Fibroblast of pulmonary artery (primary cell): Measurements from ENCODE around the gene SETDB1.

Experiments used
- DNase-seq: peaks from one replicate; pipeline ENCODE4 v3.0.0-alpha.2; 2010; ENCODE audit warnings: low read depth
- H3K4me3 ChIP-seq: replicated peaks from 2 replicates; pipeline ENCODE4 v1.5.1; 2011; ENCODE audit warnings: low read depth, mild to moderate bottlenecking, control low read depth, low read length, moderate library complexity
- TF ChIP-seq, protein P1 (sequence below): IDR thresholded peaks from 2 replicates; pipeline ENCODE4 v1.5.1; 2011; ENCODE audit warnings: mild to moderate bottlenecking, control low read depth, low read length, inconsistent platforms; ENCODE audit errors: missing control alignments

The SETDB1 gene

DNA sequence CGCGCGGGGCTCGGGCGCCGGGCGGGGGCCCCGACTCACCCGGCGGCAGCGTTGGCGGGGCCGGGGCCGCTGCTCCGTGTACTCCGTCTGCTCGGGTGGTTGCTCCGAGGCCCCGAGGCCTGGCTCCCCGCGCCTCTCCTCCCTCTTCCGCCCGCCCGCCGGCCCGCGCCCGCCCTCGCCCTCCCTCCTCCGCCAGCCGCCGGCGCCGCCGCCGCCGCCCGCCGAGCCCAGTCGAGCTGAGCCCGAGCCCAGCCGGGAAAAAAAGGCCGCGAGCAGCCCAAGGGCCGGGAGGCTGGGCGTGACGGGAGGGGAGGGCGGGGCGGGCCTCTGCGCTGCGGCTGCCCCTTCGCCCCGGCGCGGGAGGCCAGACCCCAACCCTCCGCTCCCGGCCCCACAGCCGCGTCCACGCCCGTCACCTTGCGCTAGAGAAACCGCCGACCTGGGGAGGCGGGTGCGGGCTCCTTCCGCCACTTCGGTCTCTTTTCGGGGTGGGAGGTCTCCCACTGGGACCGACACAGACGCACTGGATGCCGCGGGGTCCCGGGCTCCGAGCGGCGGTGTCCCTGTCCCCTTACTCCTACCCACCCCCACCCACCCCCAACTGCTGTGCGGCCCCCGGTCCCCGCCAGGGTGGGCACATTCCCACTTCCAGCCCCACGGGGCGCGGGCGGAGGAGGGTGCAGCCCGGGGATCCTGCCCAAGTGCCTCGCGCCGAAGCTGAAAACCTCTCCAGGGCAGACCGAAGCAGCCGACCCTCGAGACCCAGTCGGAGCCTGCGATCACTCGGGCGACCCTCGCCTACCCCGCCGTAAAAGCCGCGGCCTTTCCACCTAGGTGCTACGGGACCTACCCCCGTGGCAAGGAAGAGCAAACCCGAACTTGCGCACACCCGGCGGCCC lies 48.7 kb downstream of the SETDB1 start, which contains the start of gene CERS2:
TSS of gene CERS2 (minus strand) at position 256 of the 899 bp plus-strand sequence. CDS start 5,745 bp downstream, outside the sequence.
- H3K4me3 ChIP-seq, result peak within 1 kb of the TSS; percentile 83
- DNase-seq, result peak; percentile 74
- TF ChIP-seq, protein P1, sequence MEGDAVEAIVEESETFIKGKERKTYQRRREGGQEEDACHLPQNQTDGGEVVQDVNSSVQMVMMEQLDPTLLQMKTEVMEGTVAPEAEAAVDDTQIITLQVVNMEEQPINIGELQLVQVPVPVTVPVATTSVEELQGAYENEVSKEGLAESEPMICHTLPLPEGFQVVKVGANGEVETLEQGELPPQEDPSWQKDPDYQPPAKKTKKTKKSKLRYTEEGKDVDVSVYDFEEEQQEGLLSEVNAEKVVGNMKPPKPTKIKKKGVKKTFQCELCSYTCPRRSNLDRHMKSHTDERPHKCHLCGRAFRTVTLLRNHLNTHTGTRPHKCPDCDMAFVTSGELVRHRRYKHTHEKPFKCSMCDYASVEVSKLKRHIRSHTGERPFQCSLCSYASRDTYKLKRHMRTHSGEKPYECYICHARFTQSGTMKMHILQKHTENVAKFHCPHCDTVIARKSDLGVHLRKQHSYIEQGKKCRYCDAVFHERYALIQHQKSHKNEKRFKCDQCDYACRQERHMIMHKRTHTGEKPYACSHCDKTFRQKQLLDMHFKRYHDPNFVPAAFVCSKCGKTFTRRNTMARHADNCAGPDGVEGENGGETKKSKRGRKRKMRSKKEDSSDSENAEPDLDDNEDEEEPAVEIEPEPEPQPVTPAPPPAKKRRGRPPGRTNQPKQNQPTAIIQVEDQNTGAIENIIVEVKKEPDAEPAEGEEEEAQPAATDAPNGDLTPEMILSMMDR, result no peak

DNA sequence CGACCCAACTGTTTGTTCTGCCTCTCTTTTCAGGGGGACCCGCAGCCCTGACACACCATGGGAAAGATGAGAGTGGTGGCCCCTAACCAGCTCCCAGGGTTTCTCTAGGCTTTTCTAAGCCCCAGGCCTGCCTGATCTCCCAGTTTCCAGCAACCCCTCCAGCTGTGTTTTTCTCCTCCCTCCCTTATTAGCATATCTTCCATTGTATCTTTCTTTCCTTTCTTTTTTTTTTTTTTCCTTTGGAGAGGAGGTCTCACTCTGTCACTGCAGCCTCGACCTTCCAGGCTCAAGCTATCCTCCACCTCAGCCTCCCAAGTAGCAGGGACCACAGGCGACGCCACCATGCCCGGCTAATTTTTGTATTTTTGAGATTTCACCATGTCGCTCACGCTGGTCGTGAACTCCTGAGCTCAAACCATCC lies 50.2 kb downstream of the SETDB1 start:
- no peak for DNase-seq
- no peak overlapping the region for H3K4me3 ChIP-seq
- TF ChIP-seq, protein P1, result no peak

DNA sequence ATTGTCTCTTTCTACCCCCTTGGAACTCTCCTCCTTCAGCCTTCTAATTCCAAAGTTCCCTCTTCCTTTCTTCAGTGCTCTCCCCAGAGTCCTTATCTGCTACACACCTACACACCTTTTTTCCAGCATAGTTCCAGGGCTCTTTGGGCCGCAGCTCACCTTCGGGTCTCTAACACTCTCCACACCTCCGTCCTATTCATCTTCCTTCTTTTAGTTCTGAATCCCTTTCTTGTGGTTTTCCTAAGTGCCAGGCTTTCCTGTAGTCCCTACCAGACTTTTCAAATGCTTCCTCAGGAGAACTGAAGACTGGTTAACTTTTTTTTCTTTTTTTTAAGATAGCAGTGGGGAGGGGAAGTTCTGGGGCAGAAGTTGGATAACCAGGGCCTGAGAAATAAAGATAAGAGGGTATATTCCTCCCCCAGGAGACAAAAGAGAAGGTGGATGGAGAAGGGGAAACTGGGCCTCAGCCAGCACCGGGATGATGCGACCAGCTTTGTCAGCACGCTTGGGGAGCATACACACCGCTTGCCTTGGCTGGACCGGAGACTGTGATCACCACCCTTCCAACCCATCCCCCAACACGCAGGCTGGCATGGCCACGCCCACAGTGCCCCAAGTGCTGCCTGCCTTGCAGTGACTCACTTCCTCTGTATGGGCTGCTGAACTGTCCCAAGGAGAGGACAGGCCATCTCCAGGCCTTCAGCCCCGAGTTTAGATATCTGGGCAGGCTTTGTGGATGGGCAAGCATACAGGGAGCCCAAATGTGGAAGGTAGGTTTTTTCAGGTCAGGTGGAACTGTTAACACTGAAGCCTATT lies 50.9 kb downstream of the SETDB1 start:
- no peak overlapping the region for H3K4me3 ChIP-seq
- TF ChIP-seq, protein P1, result no peak
- DNase-seq, result no peak

DNA sequence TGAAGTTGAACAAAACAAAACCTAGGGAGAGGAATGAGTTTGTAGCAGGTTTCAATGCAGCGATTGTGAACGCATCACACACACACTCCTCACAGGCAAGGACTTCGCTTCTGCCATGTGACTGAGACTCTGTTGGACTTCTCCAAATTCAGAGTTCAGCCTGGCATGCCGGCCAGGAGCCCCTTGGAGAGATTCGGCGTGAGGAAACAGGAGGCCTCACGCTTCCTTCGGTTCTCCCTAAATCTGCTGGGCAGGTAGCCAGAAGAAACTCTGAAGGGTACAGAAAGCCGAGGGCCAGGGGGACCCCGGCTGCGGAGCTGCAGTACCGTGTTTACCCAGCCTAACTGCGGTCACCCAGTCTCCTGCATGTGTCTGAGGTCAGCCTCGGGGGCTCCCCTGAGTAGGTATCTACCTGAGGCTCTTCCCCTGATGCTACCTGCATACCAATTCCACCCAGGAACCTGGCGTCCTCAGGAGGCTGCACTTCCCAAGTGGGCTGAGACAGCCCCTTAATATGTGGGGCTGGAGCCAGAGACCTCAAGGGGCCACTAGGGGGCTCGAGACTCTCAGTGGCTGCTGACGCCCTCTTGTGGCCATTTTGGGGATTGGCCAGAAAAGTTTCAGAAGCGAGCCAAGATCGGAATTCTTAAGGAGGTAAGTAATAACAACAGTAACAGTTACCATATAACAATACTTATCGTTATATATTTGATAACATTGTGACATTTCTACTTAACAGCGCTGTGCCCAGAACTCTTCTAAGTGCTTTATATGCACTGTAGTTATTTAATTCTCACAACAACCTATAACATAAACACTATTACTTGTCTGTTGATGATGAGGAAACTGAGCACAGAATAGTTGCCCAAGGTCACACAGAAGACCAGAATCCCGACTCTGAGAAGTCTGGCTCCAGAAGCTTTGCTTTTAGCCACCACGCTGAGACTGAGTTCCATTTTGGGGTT lies 53.2 kb downstream of the SETDB1 start:
- TF ChIP-seq, protein P1, result no peak
- no peak overlapping the region for H3K4me3 ChIP-seq
- DNase-seq, result peak; percentile 92

DNA sequence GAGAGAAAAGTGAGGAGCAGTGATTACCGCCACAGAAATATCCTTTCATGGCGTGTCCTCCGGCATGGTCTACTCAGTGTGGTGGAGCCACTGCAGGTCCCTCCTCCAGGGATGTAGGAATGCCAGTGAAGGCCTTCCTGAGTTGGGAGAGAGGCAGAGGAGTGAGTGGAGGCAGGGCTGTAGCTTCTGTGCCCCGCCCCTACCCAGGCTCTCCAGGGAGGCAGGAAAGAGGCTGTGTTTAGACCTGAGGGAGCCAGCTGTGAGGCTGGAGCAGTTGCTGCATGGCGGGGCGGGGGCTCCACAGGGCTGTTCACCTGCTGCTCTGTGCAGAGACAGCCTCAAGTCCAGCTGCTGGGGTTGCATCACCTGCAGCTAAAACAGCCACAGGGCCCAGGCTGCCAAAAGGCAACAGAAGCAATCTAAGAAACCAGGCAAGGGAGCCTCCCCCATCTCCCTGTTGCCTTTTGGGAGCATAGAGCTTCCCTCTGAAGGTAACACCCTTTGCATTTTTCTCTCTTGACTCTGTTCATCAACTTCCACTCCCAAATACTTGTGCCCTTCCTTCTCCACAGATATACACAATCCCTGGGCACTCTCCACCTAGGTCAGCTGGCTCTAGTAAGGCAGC lies 55.1 kb downstream of the SETDB1 start:
- H3K4me3 ChIP-seq, result no peak overlapping the region
- TF ChIP-seq, protein P1, result no peak
- no peak for DNase-seq
